ENCODE results near the gene GPR171. TPM values are rescaled to one million over a fixed set of nuclear protein-coding genes. Genes with fewer than 3 reads are reported as not detected.

The GPR171 gene
- total RNA-seq, 6 experiments from 2014 or later = 0.22 to 0.99 (median 0.27) TPM; not detected in 2

- Histone ChIP-seq H3K4me3 (no peak overlapping the region), H3K27ac (peak overlapping the region in 1 of 3 donors; percentile 47), H3K4me1 (peaks cover 0 to 20% (median 9%) of the 10 kb centered on the region in 4 donors), H3K27me3 (no peaks in the 10 kb centered on the region), H3K36me3 (no peaks in the 10 kb centered on the region), H3K9me3 (no peaks in the 10 kb centered on the region)
- TF ChIP-seq CTCF (IDR thresholded peaks at IDR 0.05) (no peak), POLR2A (IDR thresholded peaks at IDR 0.05) (no peak)
- no peak for DNase-seq
- no peak for ATAC-seq
- intact Hi-C loops (cut with DNase I) = no loop called here
- WGBS (ENCODE audit: insufficient coverage, low coverage, low lambda C conversion rate, missing lambda C conversion rate) = 56% methylated on average over 5 of the region's 5 CpGs
Measured at GRCh38 chr3:151198849-151199248, 4.2 kb downstream of the GPR171 start.

DNA sequence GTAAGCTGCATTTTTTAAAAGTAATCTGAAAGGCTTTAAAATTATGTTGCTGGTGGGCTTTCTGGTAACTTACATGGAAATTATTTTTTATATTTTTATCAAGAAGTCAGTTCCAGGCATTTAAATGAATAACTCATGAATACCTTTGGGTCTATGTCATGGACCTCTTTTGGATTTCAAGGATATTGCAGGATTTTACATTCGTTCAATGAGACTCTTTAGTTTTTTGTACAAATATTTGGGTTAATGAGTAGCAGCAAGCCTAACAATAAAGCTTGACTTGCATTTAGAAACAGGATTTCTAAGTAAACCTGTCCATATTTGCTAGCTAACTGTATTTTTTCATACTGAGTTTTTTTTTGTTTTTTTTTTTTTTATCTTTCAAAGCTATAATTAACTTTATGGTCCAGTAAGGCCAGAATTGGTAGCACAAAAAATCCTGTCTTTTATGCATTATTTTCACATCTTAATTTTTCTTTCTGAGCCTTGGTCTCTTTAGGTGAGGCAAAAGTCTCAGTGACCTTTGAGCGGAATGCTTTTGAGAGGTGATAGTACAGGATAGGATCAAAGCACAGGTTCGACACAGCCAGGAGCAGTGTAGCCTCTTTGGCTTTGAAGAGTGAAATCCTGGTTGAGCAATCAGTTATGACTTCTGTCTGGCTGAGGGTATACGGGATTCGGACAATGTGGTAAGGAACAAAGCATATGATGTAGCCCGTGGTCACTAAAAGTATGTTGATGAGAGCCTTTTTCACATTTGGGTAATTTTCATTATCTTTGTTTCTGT lies 4.8 kb downstream of the GPR171 start:
- H3K4me1 ChIP-seq = peaks cover 0 to 20% (median 9%) of the 10 kb centered on the region in 4 donors
- ATAC-seq = peak; percentile 93 to 98 (median 96)
- DNase-seq = peak in 1 of 3 donors; percentile 64
- H3K4me3 ChIP-seq = no peak overlapping the region
- H3K27ac ChIP-seq = peak overlapping the region in 1 of 3 donors; percentile 47
- no peaks in the 10 kb centered on the region for H3K36me3 ChIP-seq
- H3K27me3 ChIP-seq = no peaks in the 10 kb centered on the region
- H3K9me3 ChIP-seq = no peaks in the 10 kb centered on the region
- intact Hi-C loops (cut with DNase I) = no loop called here
- 27% methylated on average over 6 of the region's 6 CpGs for WGBS (ENCODE audit: insufficient coverage, low coverage, low lambda C conversion rate, missing lambda C conversion rate)
- TF ChIP-seq CTCF (IDR thresholded peaks at IDR 0.05) (no peak), POLR2A (IDR thresholded peaks at IDR 0.05) (no peak)

- H3K9me3 ChIP-seq = no peaks in the 10 kb centered on the region
- WGBS (ENCODE audit: insufficient coverage, low coverage, low lambda C conversion rate, missing lambda C conversion rate) = 92% methylated on average over 5 of the region's 8 CpGs
- H3K4me3 ChIP-seq = no peak overlapping the region
- no peaks in the 10 kb centered on the region for H3K36me3 ChIP-seq
- intact Hi-C loops (cut with DNase I) = no loop called here
- DNase-seq (no peak), ATAC-seq (no peak)
- peaks cover 0 to 20% (median 9%) of the 10 kb centered on the region in 4 donors for H3K4me1 ChIP-seq
- no peaks in the 10 kb centered on the region for H3K27me3 ChIP-seq
- H3K27ac ChIP-seq = peak overlapping the region in 1 of 3 donors; percentile 47
- TF ChIP-seq CTCF (IDR thresholded peaks at IDR 0.05) (no peak), POLR2A (IDR thresholded peaks at IDR 0.05) (no peak)
Measured at GRCh38 chr3:151197228-151197627, 5.8 kb downstream of the GPR171 start.

GRCh38 chr3:151196434-151196833 lies 6.6 kb downstream of the GPR171 start:
- Histone ChIP-seq H3K27ac (no peak overlapping the region), H3K27me3 (no peaks in the 10 kb centered on the region), H3K36me3 (no peaks in the 10 kb centered on the region), H3K4me3 (no peak overlapping the region), H3K4me1 (peaks cover 0 to 20% (median 9%) of the 10 kb centered on the region in 4 donors), H3K9me3 (no peaks in the 10 kb centered on the region)
- TF ChIP-seq POLR2A (IDR thresholded peaks at IDR 0.05) = no peak
- TF ChIP-seq CTCF (IDR thresholded peaks at IDR 0.05) = no peak
- intact Hi-C loops (cut with DNase I) = no loop called here
- no peak for ATAC-seq
- no peak for DNase-seq

All from right lobe of liver (tissue), 6 donors.